HepG2 (cell line): Measurements from ENCODE around the gene OR1D5. TPM values are rescaled to one million over a fixed set of nuclear protein-coding genes. Genes with fewer than 3 reads are reported as not detected.

Source experiments
- ATAC-seq: fragments of 200-7000 bp; cut with Tn5 transposase; 3 replicates; pipeline ENCODE4 v1.9.1; 2020; ENCODE audit warnings: mild to moderate bottlenecking, moderate library complexity
- BruUV-seq: library from RNA; stranded (reverse); fragments of 400-500 nt; replicated peaks from 2 replicates; lab custom pipeline; 2021; lab: Mats Ljungman, UMichigan
- CTCF ChIA-PET: fragments of 300-600 bp; formaldehyde crosslinking; extraction: SDS; loops from one replicate; lab custom pipeline; 2021; ENCODE audit warnings: low total read pairs, inconsistent platforms, low intra/inter-chr PET ratio; lab: Yijun Ruan, JAX
- POLR2A ChIA-PET: fragments of 350-600 bp; sonication (Branson Sonifier 250); formaldehyde crosslinking; loops from one replicate; lab custom pipeline; 2020; ENCODE audit warnings: antibody characterized with exemption, inconsistent platforms; lab: Yijun Ruan, JAX
- DNase-seq: peaks from one replicate; pipeline ENCODE4 v3.0.0-alpha.2; 2015; ENCODE audit warnings: low spot score
- FAIRE-seq: peaks from 3 replicates; lab custom pipeline; 2011; peaks lifted over from hg19 to GRCh38; lab: Jason Lieb, UNC
- H2AFZ ChIP-seq: one replicate; pipeline ENCODE4 v1.6.1; 2011; ENCODE audit warnings: low read length, inconsistent platforms
- H3K27ac ChIP-seq: fragments of 300-600 bp; 3 replicates; pipeline ENCODE4 v1.8.0; 2011; ENCODE audit warnings: mixed run types, mild to moderate bottlenecking, mixed read lengths, low read length, inconsistent platforms; ENCODE audit not compliant: insufficient read depth; ENCODE audit errors: extremely low read length
- H3K27me3 ChIP-seq, 2 experiments: fragments of 200-600 bp in 1 of 2; 2 replicates in 1 of 2; 3 replicates in 1 of 2; pipeline versions ENCODE4 v1.6.0 to v1.8.0; 2011; ENCODE audit warnings: low read length in 2 of 2, mild to moderate bottlenecking in 2 of 2, moderate library complexity in 2 of 2, inconsistent platforms in 1 of 2; ENCODE audit not compliant: insufficient read depth in 2 of 2, control insufficient read depth in 1 of 2
- H3K36me3 ChIP-seq, 2 experiments: fragments of 200-600 bp in 1 of 2; replicated peaks in 1 of 2; 2 replicates in 1 of 2; 3 replicates in 1 of 2; pipeline versions ENCODE4 v1.5.1 to v1.8.0; 2011; ENCODE audit warnings: low read length in 2 of 2, inconsistent platforms in 1 of 2; ENCODE audit not compliant: insufficient read depth in 2 of 2, control insufficient read depth in 1 of 2
- H3K4me1 ChIP-seq: 2 replicates; pipeline ENCODE4 v1.5.1; 2012; ENCODE audit warnings: low read length, inconsistent platforms; ENCODE audit not compliant: insufficient read depth
- H3K4me2 ChIP-seq: 2 replicates; pipeline ENCODE4 v1.6.0; 2011; ENCODE audit warnings: low read depth, low read length, inconsistent platforms
- H3K4me3 ChIP-seq, 3 experiments: fragments of 200-600 bp in 1 of 3; sonication (generic), shearing (Covaris generic) in 1 of 3; replicated peaks in 1 of 3; 2 replicates each; pipeline ENCODE4 v1.5.1; 2011 to 2016; ENCODE audit warnings: low read length in 3 of 3, inconsistent platforms in 2 of 3, low read depth in 2 of 3, mild to moderate bottlenecking in 2 of 3, control low read depth in 1 of 3, mixed read lengths in 1 of 3; ENCODE audit not compliant: insufficient read depth in 1 of 3
- H3K79me2 ChIP-seq: one replicate; pipeline ENCODE4 v1.6.1; 2011; ENCODE audit warnings: low read length, inconsistent platforms; ENCODE audit not compliant: insufficient read depth
- H3K9ac ChIP-seq: 2 replicates; pipeline ENCODE4 v1.6.0; 2011; ENCODE audit warnings: mild to moderate bottlenecking, low read depth, low read length, inconsistent platforms; ENCODE audit not compliant: insufficient read depth
- H3K9me3 ChIP-seq: 2 replicates; pipeline ENCODE4 v1.5.1; 2012; ENCODE audit warnings: mild to moderate bottlenecking, low read length
- H4K20me1 ChIP-seq: 2 replicates; pipeline ENCODE4 v1.6.0; 2011; ENCODE audit warnings: inconsistent platforms, mild to moderate bottlenecking, low read length, moderate library complexity; ENCODE audit not compliant: insufficient read depth
- DMAP1 ChIP-seq: IDR thresholded peaks from 2 replicates; pipeline ENCODE4 v1.6.1; 2016
- HDAC6 ChIP-seq: fragments of 200-600 bp; sonication (generic); IDR thresholded peaks from 2 replicates; pipeline ENCODE4 v1.7.0; 2017; ENCODE audit warnings: mild to moderate bottlenecking, antibody characterized with exemption, low read length, low read depth
- KDM5A ChIP-seq: fragments of 200-600 bp; sonication (generic); IDR thresholded peaks from 2 replicates; pipeline ENCODE4 v1.7.0; 2018; ENCODE audit warnings: antibody characterized with exemption, mild to moderate bottlenecking, low read length, borderline replicate concordance
- KLF15 ChIP-seq: sonication (generic); formaldehyde crosslinking; IDR thresholded peaks from 2 replicates; pipeline ENCODE4 v1.8.1; 2023; ENCODE audit warnings: borderline replicate concordance, mild to moderate bottlenecking, inconsistent platforms, missing genetic modification reagents, mixed read lengths
- PAWR ChIP-seq: sonication (generic); formaldehyde crosslinking; IDR thresholded peaks from 2 replicates; pipeline ENCODE4 v1.4.0; 2020; ENCODE audit warnings: missing genetic modification reagents, mild to moderate bottlenecking, borderline replicate concordance
- ZKSCAN1 ChIP-seq: fragments of 150-350 bp; IDR thresholded peaks from 2 replicates; pipeline ENCODE4 v1.6.1; 2014; ENCODE audit warnings: low read length
- ZNF24 ChIP-seq: fragments of 450-650 bp; IDR thresholded peaks from 2 replicates; pipeline ENCODE4 v1.6.1; 2017; ENCODE audit warnings: antibody characterized with exemption, mild to moderate bottlenecking
- ZNF337 ChIP-seq: sonication (generic); formaldehyde crosslinking; IDR thresholded peaks from 2 replicates; pipeline ENCODE4 v1.5.1; 2020; ENCODE audit warnings: missing genetic modification reagents, low read depth, mild to moderate bottlenecking, borderline replicate concordance
- ZNF569 ChIP-seq: sonication (generic); formaldehyde crosslinking; IDR thresholded peaks from 2 replicates; pipeline ENCODE4 v1.5.0; 2020; ENCODE audit warnings: mild to moderate bottlenecking, missing genetic modification reagents, moderate library complexity, borderline replicate concordance
- ZNF572 ChIP-seq: sonication (generic); formaldehyde crosslinking; IDR thresholded peaks from 2 replicates; pipeline ENCODE4 v1.5.1; 2020; ENCODE audit warnings: mild to moderate bottlenecking, missing genetic modification reagents
- ZNF7 ChIP-seq: IDR thresholded peaks from 2 replicates; pipeline ENCODE4 v1.6.1; 2016; ENCODE audit warnings: missing biosample characterization, missing genetic modification reagents
- WGBS: methylation state at CpG from one replicate; pipeline ENCODE4 v1.1.6; 2017; ENCODE audit warnings: low lambda C conversion rate; 5-methylcytosine and 5-hydroxymethylcytosine counted together
- in situ Hi-C: cut with HindIII; loops from 2 replicates; pipeline ENCODE4 v1.10.0; 2017; ENCODE audit warnings: low pct_unique_long_range_greater_than_20kb; ENCODE audit not compliant: extremely low pct_ligation_motif_present
- intact Hi-C: fragments of 100-400 bp; cut with micrococcal nuclease; formaldehyde crosslinking; loops from one replicate; pipeline ENCODE4 v1.10.0; 2022; ENCODE audit not compliant: unreplicated experiment
- polyA plus RNA-seq, 8 experiments: library from polyadenylated mRNA; depleted of rRNA in 3 of 8; stranded (reverse) in 7 of 8; unstranded in 1 of 8; fragments of >200 nt; fragmentation: Illumina TruSeq in 4 of 8; extraction: Trizol in 4 of 8; gene quantifications; 2 replicates each; pipeline versions ENCODE4 v1.2.1 to v1.2.3, GENCODE V29; 2011 to 2016; ENCODE audit warnings: low read depth in 4 of 8, missing spikeins in 1 of 8, mixed read lengths in 1 of 8; ENCODE audit not compliant: insufficient read depth in 1 of 8
- total RNA-seq, 5 experiments: library from RNA; depleted of rRNA; stranded (reverse); fragments of >200 nt; fragmentation: Illumina TruSeq; extraction: Trizol; gene quantifications; 2 replicates each; pipeline ENCODE4 v1.2.3, GENCODE V29; 2016; ENCODE audit warnings: low read depth in 1 of 5
- TF ChIP-seq, protein P1 (sequence below): sonication (generic); formaldehyde crosslinking; IDR thresholded peaks from 2 replicates; pipeline ENCODE4 v1.8.0; 2022; ENCODE audit warnings: missing genetic modification reagents, mild to moderate bottlenecking, inconsistent platforms, borderline replicate concordance
- TF ChIP-seq, protein P2 (sequence below), 2 experiments: fragments of 450-650 bp in 1 of 2; sonication (generic) in 1 of 2; formaldehyde crosslinking in 1 of 2; IDR thresholded peaks; 2 replicates each; pipeline versions ENCODE4 v1.6.1 to v1.8.0; 2016 to 2022; ENCODE audit warnings: antibody characterized with exemption in 1 of 2, mild to moderate bottlenecking in 1 of 2, missing genetic modification reagents in 1 of 2
- TF ChIP-seq, protein P3 (sequence below): IDR thresholded peaks from 2 replicates; pipeline ENCODE4 v1.6.1; 2016; ENCODE audit warnings: missing compliant biosample characterization, missing genetic modification reagents, borderline replicate concordance

OR1D5 gene
- total and polyA plus RNA-seq, 2 of the 13 experiments (the other 11 are each of a cell fraction or from before 2014, with no cell fraction given), result not detected

DNA sequence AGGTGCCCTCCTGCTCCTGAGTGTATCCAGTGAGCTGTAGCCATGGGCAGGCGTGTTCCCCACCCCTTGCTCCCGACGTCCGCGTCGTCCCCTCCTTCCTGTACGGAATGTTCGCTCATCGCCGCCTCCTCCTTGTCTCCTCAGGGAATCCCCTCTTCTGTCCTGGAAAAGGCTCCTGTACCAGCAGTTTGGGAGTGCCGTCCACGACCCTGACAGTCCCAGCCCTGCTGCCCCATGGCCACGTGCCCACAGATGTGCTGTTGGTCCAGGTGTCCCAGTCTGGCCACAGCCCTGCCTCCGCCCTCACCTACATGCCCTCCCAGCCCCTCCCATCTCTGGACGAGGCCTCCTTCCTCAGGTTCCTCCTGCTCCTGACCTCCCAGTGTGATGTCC is 30.2 kb downstream of the OR1D5 start:
- FAIRE-seq, result no peak
- no peaks in the 10 kb centered on the region for H3K9me3 ChIP-seq
- 98% methylated on average over 15 of the region's 15 CpGs for WGBS
- no peak overlapping the region for H3K9ac ChIP-seq
- CTCF ChIA-PET, result no interaction called here
- intact Hi-C loops (no loop called here), in situ Hi-C loops (no loop called here)
- POLR2A ChIA-PET, result no interaction called here
- no TSS peak for BruUV-seq
- H3K27ac ChIP-seq, result no peak overlapping the region
- H2AFZ ChIP-seq, result no peak overlapping the region
- no peak for DNase-seq
- H3K4me3 ChIP-seq, result no peak overlapping the region
- ATAC-seq, result no peak
- no peaks in the 10 kb centered on the region for H4K20me1 ChIP-seq
- H3K4me1 ChIP-seq, result no peaks in the 10 kb centered on the region
- H3K4me2 ChIP-seq, result no peak overlapping the region
- peaks cover 6 to 15% of the 10 kb centered on the region in 2 experiments; a peak in 4 of 5 replicates for H3K36me3 ChIP-seq
- H3K27me3 ChIP-seq, result no peaks in the 10 kb centered on the region
- H3K79me2 ChIP-seq, result no peaks in the 10 kb centered on the region
- TF ChIP-seq, protein P1, sequence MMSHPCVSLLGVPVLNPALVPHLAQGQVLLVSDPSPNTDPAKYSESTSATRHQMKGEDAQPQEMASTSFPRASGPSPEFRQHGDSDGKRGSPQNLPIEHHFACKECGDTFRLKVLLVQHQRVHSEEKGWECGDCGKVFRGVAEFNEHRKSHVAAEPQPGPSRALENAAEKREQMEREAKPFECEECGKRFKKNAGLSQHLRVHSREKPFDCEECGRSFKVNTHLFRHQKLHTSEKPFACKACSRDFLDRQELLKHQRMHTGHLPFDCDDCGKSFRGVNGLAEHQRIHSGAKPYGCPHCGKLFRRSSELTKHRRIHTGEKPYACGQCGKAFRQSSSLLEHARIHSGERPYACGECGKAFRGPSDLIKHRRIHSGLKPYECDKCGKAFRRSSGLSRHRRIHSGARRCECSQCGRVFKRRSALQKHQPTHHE (CRISPR knock-in tag), result no peak
- TF ChIP-seq ZNF337 (no peak), ZNF7 (no peak), ZKSCAN1 (no peak), ZNF24 (no peak), KDM5A (no peak), KLF15 (CRISPR knock-in tag) (no peak), ZNF569 (CRISPR knock-in tag) (no peak), ZNF572 (CRISPR knock-in tag) (no peak), PAWR (CRISPR knock-in tag) (no peak), HDAC6 (no peak), DMAP1 (CRISPR knock-in tag) (no peak)
- TF ChIP-seq, protein P2, sequence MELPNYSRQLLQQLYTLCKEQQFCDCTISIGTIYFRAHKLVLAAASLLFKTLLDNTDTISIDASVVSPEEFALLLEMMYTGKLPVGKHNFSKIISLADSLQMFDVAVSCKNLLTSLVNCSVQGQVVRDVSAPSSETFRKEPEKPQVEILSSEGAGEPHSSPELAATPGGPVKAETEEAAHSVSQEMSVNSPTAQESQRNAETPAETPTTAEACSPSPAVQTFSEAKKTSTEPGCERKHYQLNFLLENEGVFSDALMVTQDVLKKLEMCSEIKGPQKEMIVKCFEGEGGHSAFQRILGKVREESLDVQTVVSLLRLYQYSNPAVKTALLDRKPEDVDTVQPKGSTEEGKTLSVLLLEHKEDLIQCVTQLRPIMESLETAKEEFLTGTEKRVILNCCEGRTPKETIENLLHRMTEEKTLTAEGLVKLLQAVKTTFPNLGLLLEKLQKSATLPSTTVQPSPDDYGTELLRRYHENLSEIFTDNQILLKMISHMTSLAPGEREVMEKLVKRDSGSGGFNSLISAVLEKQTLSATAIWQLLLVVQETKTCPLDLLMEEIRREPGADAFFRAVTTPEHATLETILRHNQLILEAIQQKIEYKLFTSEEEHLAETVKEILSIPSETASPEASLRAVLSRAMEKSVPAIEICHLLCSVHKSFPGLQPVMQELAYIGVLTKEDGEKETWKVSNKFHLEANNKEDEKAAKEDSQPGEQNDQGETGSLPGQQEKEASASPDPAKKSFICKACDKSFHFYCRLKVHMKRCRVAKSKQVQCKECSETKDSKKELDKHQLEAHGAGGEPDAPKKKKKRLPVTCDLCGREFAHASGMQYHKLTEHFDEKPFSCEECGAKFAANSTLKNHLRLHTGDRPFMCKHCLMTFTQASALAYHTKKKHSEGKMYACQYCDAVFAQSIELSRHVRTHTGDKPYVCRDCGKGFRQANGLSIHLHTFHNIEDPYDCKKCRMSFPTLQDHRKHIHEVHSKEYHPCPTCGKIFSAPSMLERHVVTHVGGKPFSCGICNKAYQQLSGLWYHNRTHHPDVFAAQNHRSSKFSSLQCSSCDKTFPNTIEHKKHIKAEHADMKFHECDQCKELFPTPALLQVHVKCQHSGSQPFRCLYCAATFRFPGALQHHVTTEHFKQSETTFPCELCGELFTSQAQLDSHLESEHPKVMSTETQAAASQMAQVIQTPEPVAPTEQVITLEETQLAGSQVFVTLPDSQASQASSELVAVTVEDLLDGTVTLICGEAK (IDR thresholded peaks at IDR 0.05), result no peak
- TF ChIP-seq, protein P2 (CRISPR knock-in tag; IDR thresholded peaks at IDR 0.05), result no peak
- TF ChIP-seq, protein P3, sequence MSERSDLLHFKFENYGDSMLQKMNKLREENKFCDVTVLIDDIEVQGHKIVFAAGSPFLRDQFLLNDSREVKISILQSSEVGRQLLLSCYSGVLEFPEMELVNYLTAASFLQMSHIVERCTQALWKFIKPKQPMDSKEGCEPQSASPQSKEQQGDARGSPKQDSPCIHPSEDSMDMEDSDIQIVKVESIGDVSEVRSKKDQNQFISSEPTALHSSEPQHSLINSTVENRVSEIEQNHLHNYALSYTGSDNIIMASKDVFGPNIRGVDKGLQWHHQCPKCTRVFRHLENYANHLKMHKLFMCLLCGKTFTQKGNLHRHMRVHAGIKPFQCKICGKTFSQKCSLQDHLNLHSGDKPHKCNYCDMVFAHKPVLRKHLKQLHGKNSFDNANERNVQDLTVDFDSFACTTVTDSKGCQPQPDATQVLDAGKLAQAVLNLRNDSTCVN, result no peak
